ENCODE measurements around the gene ARPC1A. TPM values are rescaled to one million over a fixed set of nuclear protein-coding genes. Genes with fewer than 3 reads are reported as not detected.

ARPC1A gene
- total RNA-seq, 2 donors from 2014 or later: 108 to 117 TPM

- H3K36me3 ChIP-seq: peaks cover 95% of the 10 kb centered on the region
- H3K27me3 ChIP-seq: no peaks in the 10 kb centered on the region
- no peak for DNase-seq (ENCODE audit: low spot score)
- no peak overlapping the region for H3K27ac ChIP-seq
- H3K4me3 ChIP-seq: no peak overlapping the region
- no peaks in the 10 kb centered on the region for H3K9me3 ChIP-seq
- no peaks in the 10 kb centered on the region for H3K4me1 ChIP-seq
- TF ChIP-seq CTCF (IDR thresholded peaks at IDR 0.05): no peak
Measured at GRCh38 chr7:99359465-99360154, 33.9 kb downstream of the ARPC1A start.

- no peaks in the 10 kb centered on the region for H3K4me1 ChIP-seq
- no peaks in the 10 kb centered on the region for H3K9me3 ChIP-seq
- DNase-seq (ENCODE audit: low spot score): no peak
- peaks cover 91% of the 10 kb centered on the region for H3K36me3 ChIP-seq
- no peak for TF ChIP-seq CTCF (IDR thresholded peaks at IDR 0.05)
- no peak overlapping the region for H3K4me3 ChIP-seq
- no peaks in the 10 kb centered on the region for H3K27me3 ChIP-seq
- no peak overlapping the region for H3K27ac ChIP-seq
Measured at GRCh38 chr7:99362801-99363200, 37.1 kb downstream of the ARPC1A start.

- Histone ChIP-seq H3K4me1 (no peaks in the 10 kb centered on the region), H3K9me3 (no peaks in the 10 kb centered on the region), H3K4me3 (no peak overlapping the region), H3K27ac (no peak overlapping the region), H3K27me3 (no peaks in the 10 kb centered on the region), H3K36me3 (peaks cover 87% of the 10 kb centered on the region)
- DNase-seq (ENCODE audit: low spot score): no peak
- no peak for TF ChIP-seq CTCF (IDR thresholded peaks at IDR 0.05)
Measured at GRCh38 chr7:99363286-99363685, 37.6 kb downstream of the ARPC1A start.

- no peaks in the 10 kb centered on the region for H3K9me3 ChIP-seq
- H3K4me3 ChIP-seq: no peak overlapping the region
- no peak for DNase-seq (ENCODE audit: low spot score)
- no peaks in the 10 kb centered on the region for H3K4me1 ChIP-seq
- peaks cover 64% of the 10 kb centered on the region for H3K36me3 ChIP-seq
- peak in 1 of 2 donors; percentile 61 for TF ChIP-seq CTCF (IDR thresholded peaks at IDR 0.05)
- no peaks in the 10 kb centered on the region for H3K27me3 ChIP-seq
- no peak overlapping the region for H3K27ac ChIP-seq
Measured at GRCh38 chr7:99365318-99366141, 39.8 kb downstream of the ARPC1A start.

GRCh38 chr7:99366646-99367045 lies 40.9 kb downstream of the ARPC1A start:
- no peak overlapping the region for H3K4me3 ChIP-seq
- no peaks in the 10 kb centered on the region for H3K9me3 ChIP-seq
- no peaks in the 10 kb centered on the region for H3K4me1 ChIP-seq
- H3K36me3 ChIP-seq: peaks cover 53% of the 10 kb centered on the region
- H3K27ac ChIP-seq: no peak overlapping the region
- H3K27me3 ChIP-seq: no peaks in the 10 kb centered on the region
- TF ChIP-seq CTCF (IDR thresholded peaks at IDR 0.05): no peak
- DNase-seq (ENCODE audit: low spot score): no peak

All from right atrium auricular region (tissue), 2 donors.